A549 (cell line): ENCODE measurements around the gene COX7C. TPM values are rescaled to one million over a fixed set of nuclear protein-coding genes. Genes with fewer than 3 reads are reported as not detected.

Experiments used
- ATAC-seq, 2 experiments: fragments of 200-7000 bp in 1 of 2; fragments of >200 bp in 1 of 2; cut with Nextera tagmentation in 1 of 2; cut with Tn5 transposase in 1 of 2; 3 replicates each; pipeline versions ENCODE4 v1.8.0 to v1.9.1; 2018 to 2020; ENCODE audit warnings: mild to moderate bottlenecking in 1 of 2, moderate library complexity in 1 of 2
- CTCF ChIA-PET: fragments of 300-600 bp; sonication (Branson Sonifier 250); formaldehyde crosslinking; extraction: SDS; loops from one replicate; lab custom pipeline; 2021; ENCODE audit warnings: antibody characterized with exemption, inconsistent platforms; lab: Yijun Ruan, JAX
- POLR2A ChIA-PET: fragments of 350-600 bp; formaldehyde crosslinking; extraction: SDS; loops from one replicate; lab custom pipeline; 2021; ENCODE audit warnings: antibody characterized with exemption, inconsistent platforms; lab: Yijun Ruan, JAX
- DNase-seq, 2 experiments: peaks; one replicate each; pipeline versions ENCODE4 v3.0.0 to v3.0.0-alpha.2; 2011 to 2016; ENCODE audit warnings: low read depth in 1 of 2, low spot score in 1 of 2
- FAIRE-seq: peaks from 2 replicates; lab custom pipeline; 2011; peaks lifted over from hg19 to GRCh38; lab: Jason Lieb, UNC
- H3K27ac ChIP-seq, 2 experiments: fragments of >200 bp; sonication (Bioruptor Twin); formaldehyde crosslinking; 3 replicates each; pipeline ENCODE4 v1.5.1; 2016 to 2017
- H3K4me1 ChIP-seq: fragments of >200 bp; sonication (Bioruptor Twin); formaldehyde crosslinking; 3 replicates; pipeline ENCODE4 v1.6.1; 2016
- H3K4me2 ChIP-seq: fragments of >200 bp; sonication (Bioruptor Twin); formaldehyde crosslinking; 3 replicates; pipeline ENCODE4 v1.6.1; 2016
- H3K4me3 ChIP-seq: fragments of >200 bp; sonication (Bioruptor Twin); formaldehyde crosslinking; 3 replicates; pipeline ENCODE4 v1.5.1; 2016
- H3K9me3 ChIP-seq: fragments of >200 bp; sonication (Bioruptor Twin); formaldehyde crosslinking; 3 replicates; pipeline ENCODE4 v1.6.1; 2016
- BCL3 ChIP-seq: fragments of >200 bp; sonication (Bioruptor Twin); formaldehyde crosslinking; IDR thresholded peaks from 3 replicates; pipeline ENCODE4 v1.6.1; 2016
- EHMT2 ChIP-seq: fragments of 200-600 bp; sonication (generic); IDR thresholded peaks from 2 replicates; pipeline ENCODE4 v1.6.1; 2016; ENCODE audit warnings: antibody characterized with exemption, low read depth, mild to moderate bottlenecking, moderate library complexity
- GATA3 ChIP-seq: IDR thresholded peaks from 2 replicates; pipeline ENCODE4 v1.6.1; 2012; ENCODE audit warnings: borderline replicate concordance
- HEYL ChIP-seq: fragments of 250-450 bp; sonication (Bioruptor Pico); IDR thresholded peaks from 2 replicates; pipeline ENCODE4 v1.8.0; 2021; ENCODE audit warnings: mild to moderate bottlenecking, moderate library complexity
- HOXB5 ChIP-seq: fragments of 250-450 bp; sonication (Bioruptor Pico); IDR thresholded peaks from 2 replicates; pipeline ENCODE4 v1.5.0; 2020; ENCODE audit warnings: mild to moderate bottlenecking, moderate library complexity
- MAFK ChIP-seq: fragments of 450-650 bp; IDR thresholded peaks from 2 replicates; pipeline ENCODE4 v1.6.1; 2014; ENCODE audit not compliant: partially characterized antibody
- MAZ ChIP-seq: fragments of 150-350 bp; IDR thresholded peaks from 2 replicates; pipeline ENCODE4 v1.6.1; 2014; ENCODE audit warnings: antibody characterized with exemption, low read depth, low read length, borderline replicate concordance
- NFE2L2 ChIP-seq: fragments of 150-350 bp; conservative IDR thresholded peaks from 2 replicates; pipeline ENCODE4 v1.6.1; 2014; ENCODE audit warnings: low read length
- NR3C1 ChIP-seq: fragments of >200 bp; sonication (Bioruptor Twin); formaldehyde crosslinking; IDR thresholded peaks from 3 replicates; pipeline ENCODE4 v1.6.1; 2017
- POLR2AphosphoS2 ChIP-seq: conservative IDR thresholded peaks from 2 replicates; pipeline ENCODE4 v1.6.1; 2012; ENCODE audit warnings: low read length, improper control_type of control experiment, inconsistent platforms
- RCOR1 ChIP-seq: fragments of 150-350 bp; IDR thresholded peaks from 2 replicates; pipeline ENCODE4 v1.6.1; 2014; ENCODE audit warnings: antibody characterized with exemption, low read length, low read depth
- REST ChIP-seq: fragments of 200-600 bp; sonication (generic); IDR thresholded peaks from 2 replicates; pipeline ENCODE4 v1.6.1; 2016; ENCODE audit warnings: antibody characterized with exemption, mild to moderate bottlenecking, moderate library complexity
- TFCP2L1 ChIP-seq: fragments of 250-450 bp; sonication (Bioruptor Pico); IDR thresholded peaks from 2 replicates; pipeline ENCODE4 v1.5.0; 2021; ENCODE audit warnings: mild to moderate bottlenecking
- TP53 ChIP-seq: fragments of 250-450 bp; sonication (Bioruptor Pico); IDR thresholded peaks from 2 replicates; pipeline ENCODE4 v1.5.0; 2021; ENCODE audit warnings: mild to moderate bottlenecking, moderate library complexity
- WGBS: methylation state at CpG from one replicate; pipeline ENCODE4 v1.1.6; 2017; ENCODE audit errors: missing lambda C conversion rate; 5-methylcytosine and 5-hydroxymethylcytosine counted together
- polyA plus RNA-seq, 4 experiments: library from polyadenylated mRNA; depleted of rRNA in 3 of 4; stranded (reverse); fragments of >200 nt; fragmentation: RNase III in 1 of 4; extraction: RNeasy Plus Mini Kit Qiagen cat#74134 plus additional on column Dnase treatment in 1 of 4; gene quantifications; 2 replicates in 3 of 4; 3 replicates in 1 of 4; pipeline ENCODE4 v1.2.3, GENCODE V29; 2011 to 2017
- TF ChIP-seq, protein P1 (sequence below): fragments of >200 bp; sonication (Bioruptor Twin); formaldehyde crosslinking; IDR thresholded peaks from 3 replicates; pipeline ENCODE4 v1.5.1; 2016

COX7C gene
- polyA plus RNA-seq, 2 of the 4 experiments (the other 2 are of a cell fraction) = 842 to 1,182 TPM

DNA sequence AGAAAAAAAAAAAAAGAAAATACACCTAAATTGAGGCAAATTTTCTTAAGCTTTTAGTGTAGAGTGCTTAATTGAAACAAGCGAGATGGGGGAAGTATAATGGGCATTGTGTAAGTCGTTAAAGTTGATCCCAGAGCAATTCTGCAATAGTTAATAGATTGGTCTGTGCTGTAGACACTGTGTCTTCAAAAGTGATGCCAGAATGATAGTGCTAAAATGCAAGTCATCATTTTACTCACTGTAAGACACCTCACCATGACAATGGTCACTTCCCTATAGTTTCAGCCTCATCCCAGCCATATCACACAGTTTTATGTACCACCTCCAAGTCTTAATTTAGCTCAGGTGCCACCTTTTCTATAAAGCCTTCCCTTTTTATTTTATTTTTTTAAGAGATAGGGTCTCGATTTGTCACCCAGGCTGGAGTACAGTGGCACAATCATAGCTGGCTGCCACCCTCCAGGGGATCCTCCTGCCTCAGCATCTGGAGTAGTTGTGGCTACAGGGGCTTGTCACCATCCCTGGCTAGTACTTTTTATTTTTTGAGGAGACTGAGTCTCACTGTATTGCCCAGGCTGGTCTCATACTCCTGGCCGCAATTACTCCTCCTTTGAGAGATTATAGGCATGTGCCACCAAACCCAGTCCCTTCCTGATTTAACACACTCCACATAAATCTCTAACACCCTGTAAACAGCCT, 6.2 kb downstream of the COX7C start:
- Histone ChIP-seq H3K27ac (no peak overlapping the region), H3K4me1 (peaks cover 8% of the 10 kb centered on the region; the same call in 2 of the 3 replicates), H3K9me3 (no peaks in the 10 kb centered on the region), H3K4me3 (no peak overlapping the region), H3K4me2 (no peak overlapping the region)
- DNase-seq (no peak), FAIRE-seq (no peak), ATAC-seq (peak in 1 of 2 experiments; percentile 54; a peak in 3 of 6 replicates)
- peak; percentile 87 for TF ChIP-seq MAFK
- no peak for TF ChIP-seq TFCP2L1 (CRISPR knock-in tag)
- TF ChIP-seq EHMT2 = no peak
- no peak for TF ChIP-seq TP53 (CRISPR knock-in tag)
- no peak for TF ChIP-seq GATA3
- peak; percentile 76 for TF ChIP-seq NFE2L2
- 88% methylated on average over 4 of the region's 4 CpGs for WGBS
- CTCF ChIA-PET = no interaction called here
- POLR2A ChIA-PET = interaction anchor here (1.1 kb wide), 1 partner anchor 15 kb away, joined by 3 read pairs; no protein-coding TSS in a partner anchor

DNA sequence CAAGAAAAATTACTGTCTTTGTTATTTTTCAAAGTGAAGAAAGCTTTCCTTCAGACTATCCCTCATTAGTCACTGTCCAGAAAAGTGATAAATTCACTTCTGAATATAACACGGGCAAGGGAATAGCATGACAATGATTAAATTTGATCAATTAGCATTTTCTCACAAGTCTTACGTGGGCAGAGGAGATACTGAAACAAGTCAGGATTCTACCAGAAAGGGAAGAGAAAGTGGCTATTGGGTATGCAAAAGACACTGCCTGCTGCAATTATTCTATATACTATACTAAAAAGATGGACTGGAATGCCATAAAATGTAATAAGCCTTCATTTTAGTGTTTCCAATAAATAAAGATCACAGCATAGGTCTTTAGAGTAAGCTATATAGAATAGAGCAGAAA, 7.4 kb downstream of the COX7C start:
- Histone ChIP-seq H3K27ac (no peak overlapping the region), H3K4me3 (no peak overlapping the region), H3K4me1 (no peaks in the 10 kb centered on the region), H3K9me3 (no peaks in the 10 kb centered on the region), H3K4me2 (no peak overlapping the region)
- CTCF ChIA-PET = no interaction called here
- POLR2A ChIA-PET = no interaction called here
- 89% methylated on average over 2 of the region's 2 CpGs for WGBS
- FAIRE-seq = no peak
- no peak for DNase-seq
- no peak for TF ChIP-seq NR3C1
- TF ChIP-seq HOXB5 (CRISPR knock-in tag) = no peak
- TF ChIP-seq POLR2AphosphoS2 = no peak
- no peak for TF ChIP-seq MAZ
- no peak for TF ChIP-seq MAFK
- TF ChIP-seq HEYL (CRISPR knock-in tag) = no peak
- no peak for ATAC-seq

DNA sequence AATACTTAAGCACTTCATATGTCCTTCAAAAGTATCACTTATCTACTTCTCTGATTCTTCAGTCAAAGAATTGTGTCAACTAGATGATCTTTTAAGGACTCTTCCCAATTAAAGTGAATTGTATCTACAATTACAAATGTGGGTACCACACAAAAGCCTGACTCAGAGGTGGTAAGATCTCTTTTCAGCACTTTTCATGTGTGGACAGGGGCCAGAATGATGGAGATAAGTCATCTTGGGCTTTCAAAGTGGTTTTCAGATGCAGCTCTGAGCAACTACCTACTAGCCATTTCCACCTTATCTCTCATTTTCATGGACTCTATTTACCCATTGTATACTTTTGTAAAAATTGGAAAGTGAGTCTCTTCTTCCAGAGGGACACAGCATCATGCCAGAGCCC, 8.4 kb downstream of the COX7C start:
- CTCF ChIA-PET = no interaction called here
- DNase-seq (no peak), FAIRE-seq (no peak), ATAC-seq (no peak; a peak in 1 of 6 replicates)
- no peaks in the 10 kb centered on the region for H3K9me3 ChIP-seq
- no peak overlapping the region for H3K4me3 ChIP-seq
- no peaks in the 10 kb centered on the region for H3K4me1 ChIP-seq
- no peak overlapping the region for H3K4me2 ChIP-seq
- no peak overlapping the region for H3K27ac ChIP-seq
- POLR2A ChIA-PET = interaction anchor here (2.0 kb wide), 1 partner anchor 8 kb away, joined by 4 read pairs; the partner anchor contains the start of gene COX7C
- TF ChIP-seq RCOR1 (no peak), REST (peak; percentile 70), BCL3 (no peak)

GRCh38 chr5:86631165-86631564, 13.4 kb downstream of the COX7C start:
- DNase-seq (no peak), FAIRE-seq (no peak), ATAC-seq (no peak)
- H3K27ac ChIP-seq = no peak overlapping the region
- no peak overlapping the region for H3K4me2 ChIP-seq
- no peaks in the 10 kb centered on the region for H3K9me3 ChIP-seq
- CTCF ChIA-PET = interaction anchor here (1.1 kb wide), 1 partner anchor 41 kb away, joined by 3 read pairs; no protein-coding TSS in a partner anchor
- no peaks in the 10 kb centered on the region for H3K4me1 ChIP-seq
- TF ChIP-seq, protein P1, sequence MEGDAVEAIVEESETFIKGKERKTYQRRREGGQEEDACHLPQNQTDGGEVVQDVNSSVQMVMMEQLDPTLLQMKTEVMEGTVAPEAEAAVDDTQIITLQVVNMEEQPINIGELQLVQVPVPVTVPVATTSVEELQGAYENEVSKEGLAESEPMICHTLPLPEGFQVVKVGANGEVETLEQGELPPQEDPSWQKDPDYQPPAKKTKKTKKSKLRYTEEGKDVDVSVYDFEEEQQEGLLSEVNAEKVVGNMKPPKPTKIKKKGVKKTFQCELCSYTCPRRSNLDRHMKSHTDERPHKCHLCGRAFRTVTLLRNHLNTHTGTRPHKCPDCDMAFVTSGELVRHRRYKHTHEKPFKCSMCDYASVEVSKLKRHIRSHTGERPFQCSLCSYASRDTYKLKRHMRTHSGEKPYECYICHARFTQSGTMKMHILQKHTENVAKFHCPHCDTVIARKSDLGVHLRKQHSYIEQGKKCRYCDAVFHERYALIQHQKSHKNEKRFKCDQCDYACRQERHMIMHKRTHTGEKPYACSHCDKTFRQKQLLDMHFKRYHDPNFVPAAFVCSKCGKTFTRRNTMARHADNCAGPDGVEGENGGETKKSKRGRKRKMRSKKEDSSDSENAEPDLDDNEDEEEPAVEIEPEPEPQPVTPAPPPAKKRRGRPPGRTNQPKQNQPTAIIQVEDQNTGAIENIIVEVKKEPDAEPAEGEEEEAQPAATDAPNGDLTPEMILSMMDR = no peak
- WGBS = 53% methylated on average over 2 of the region's 2 CpGs
- POLR2A ChIA-PET = no interaction called here
- H3K4me3 ChIP-seq = no peak overlapping the region
